ENCODE results near the gene SPAG4. TPM values are rescaled to one million over a fixed set of nuclear protein-coding genes. Genes with fewer than 3 reads are reported as not detected.

SPAG4 gene
- polyA plus RNA-seq, 1 donor (not counting 4 experiments of a cell fraction or from before 2014, with no cell fraction given): 0.93 TPM

GRCh38 chr20:35600176-35600992 is 15.2 kb upstream of the SPAG4 start:
- Histone ChIP-seq H3K4me1 (ENCODE audit: control insufficient read depth, extremely low read depth, insufficient read depth, low read length) (peaks cover 15% of the 10 kb centered on the region), H3K9me1 (ENCODE audit: control insufficient read depth, extremely low read depth, insufficient read depth, low read length) (no peaks in the 10 kb centered on the region), H3K36me3 (ENCODE audit: control insufficient read depth in 2 of 2, extremely low read depth in 1 of 2, insufficient read depth in 2 of 2, low read length in 2 of 2) (no peaks in the 10 kb centered on the region), H4K20me1 (ENCODE audit: control insufficient read depth, extremely low read depth, insufficient read depth, low read length) (no peaks in the 10 kb centered on the region), H3K79me2 (ENCODE audit: control insufficient read depth, insufficient read depth, low read length) (no peaks in the 10 kb centered on the region), H3K27ac (ENCODE audit: control insufficient read depth, insufficient read depth, low read length) (no peak overlapping the region), H3K9me3 (ENCODE audit: control insufficient read depth, low read depth, low read length) (no peaks in the 10 kb centered on the region), H3K4me2 (ENCODE audit: control insufficient read depth, extremely low read depth, insufficient read depth, low read depth, low read length) (peak overlapping the region; percentile 87), H2AFZ (ENCODE audit: control insufficient read depth, low read length) (no peak overlapping the region), H3K9ac (ENCODE audit: control insufficient read depth, extremely low read depth, insufficient read depth, low read length) (no peak overlapping the region), H3K4me3 (ENCODE audit: control insufficient read depth in 2 of 3, extremely low read depth in 1 of 3, insufficient read depth in 2 of 3, low read depth in 1 of 3, low read length in 3 of 3) (no peak overlapping the region), H3K27me3 (ENCODE audit: control insufficient read depth, extremely low read depth, insufficient read depth, low read length) (peaks cover 49% of the 10 kb centered on the region)
- TF ChIP-seq CTCF (optimal IDR thresholded peaks at IDR 0.05 in 1 of 3, IDR thresholded peaks at IDR 0.05 in 1 of 3, conservative IDR thresholded peaks at IDR 0.05 in 1 of 3; ENCODE audit: extremely low read depth in 1 of 3, insufficient read depth in 2 of 3, low read length in 3 of 3): no peak
- no peak for TF ChIP-seq EZH2 (IDR thresholded peaks at IDR 0.05; ENCODE audit: low read length)
- no peak for DNase-seq (ENCODE audit: low read depth, low spot score)
- dilution Hi-C loops (cut with MboI; ENCODE audit: extremely low pct_ligation_motif_present, low sequenced_read_pairs): no loop called here
- FAIRE-seq: no peak

- H3K9ac ChIP-seq (ENCODE audit: control insufficient read depth, extremely low read depth, insufficient read depth, low read length): peak overlapping the region; percentile 41
- H3K79me2 ChIP-seq (ENCODE audit: control insufficient read depth, insufficient read depth, low read length): no peaks in the 10 kb centered on the region
- peak overlapping the region; percentile 87 for H3K4me2 ChIP-seq (ENCODE audit: control insufficient read depth, extremely low read depth, insufficient read depth, low read depth, low read length)
- no peaks in the 10 kb centered on the region for H4K20me1 ChIP-seq (ENCODE audit: control insufficient read depth, extremely low read depth, insufficient read depth, low read length)
- no peak for TF ChIP-seq EZH2 (IDR thresholded peaks at IDR 0.05; ENCODE audit: low read length)
- TF ChIP-seq CTCF (optimal IDR thresholded peaks at IDR 0.05 in 1 of 3, IDR thresholded peaks at IDR 0.05 in 1 of 3, conservative IDR thresholded peaks at IDR 0.05 in 1 of 3; ENCODE audit: extremely low read depth in 1 of 3, insufficient read depth in 2 of 3, low read length in 3 of 3): peak; percentile 25 to 72 (median 57)
- no peak overlapping the region for H3K27ac ChIP-seq (ENCODE audit: control insufficient read depth, insufficient read depth, low read length)
- H3K9me1 ChIP-seq (ENCODE audit: control insufficient read depth, extremely low read depth, insufficient read depth, low read length): no peaks in the 10 kb centered on the region
- FAIRE-seq (no peak), DNase-seq (ENCODE audit: low read depth, low spot score) (no peak)
- no peaks in the 10 kb centered on the region for H3K36me3 ChIP-seq (ENCODE audit: control insufficient read depth in 2 of 2, extremely low read depth in 1 of 2, insufficient read depth in 2 of 2, low read length in 2 of 2)
- dilution Hi-C loops (cut with MboI; ENCODE audit: extremely low pct_ligation_motif_present, low sequenced_read_pairs): no loop called here
- peaks cover 7% of the 10 kb centered on the region for H3K4me1 ChIP-seq (ENCODE audit: control insufficient read depth, extremely low read depth, insufficient read depth, low read length)
- no peaks in the 10 kb centered on the region for H3K9me3 ChIP-seq (ENCODE audit: control insufficient read depth, low read depth, low read length)
- peak overlapping the region; percentile 80 for H2AFZ ChIP-seq (ENCODE audit: control insufficient read depth, low read length)
- H3K4me3 ChIP-seq (ENCODE audit: control insufficient read depth in 2 of 3, extremely low read depth in 1 of 3, insufficient read depth in 2 of 3, low read depth in 1 of 3, low read length in 3 of 3): peak overlapping the region; percentile 12 to 61 (median 59)
- peaks cover 49% of the 10 kb centered on the region for H3K27me3 ChIP-seq (ENCODE audit: control insufficient read depth, extremely low read depth, insufficient read depth, low read length)
These were observed 14.3 kb upstream of the SPAG4 start for GRCh38 chr20:35600993-35601973.
